A673 (cell line): ENCODE measurements around the gene DDX20. TPM values are rescaled to one million over a fixed set of nuclear protein-coding genes. Genes with fewer than 3 reads are reported as not detected.
A peak's percentile ranks its signal among the peaks of the same experiment; 100 is the strongest.

Experiments used
- BruUV-seq: library from RNA; stranded (reverse); fragments of 400-500 nt; replicated peaks from 2 replicates; lab custom pipeline; 2021; lab: Mats Ljungman, UMichigan
- CTCF ChIA-PET: fragments of 300-600 bp; sonication (Branson Sonifier 250); formaldehyde crosslinking; loops from one replicate; lab custom pipeline; 2022; ENCODE audit warnings: antibody characterized with exemption; lab: Charles Lee
- POLR2A ChIA-PET: fragments of 300-600 bp; sonication (Branson Sonifier 250); formaldehyde crosslinking; loops from one replicate; lab custom pipeline; 2022; ENCODE audit warnings: antibody characterized with exemption; ENCODE audit not compliant: low non-redundant PET; lab: Charles Lee
- DNase-seq: peaks from one replicate; pipeline ENCODE4 v3.0.0-alpha.2; 2015; ENCODE audit warnings: low spot score
- H3K27ac ChIP-seq: fragments of 200-600 bp; sonication (generic); 2 replicates; pipeline ENCODE4 v1.5.1; 2016; ENCODE audit warnings: mixed run types, low read depth, mild to moderate bottlenecking, mixed read lengths, antibody characterized with exemption, low read length; ENCODE audit not compliant: poor library complexity, severe bottlenecking
- H3K27me3 ChIP-seq: fragments of 200-600 bp; sonication (generic); replicated peaks from 2 replicates; pipeline ENCODE4 v1.6.1; 2017; ENCODE audit warnings: mixed run types, low read depth, mild to moderate bottlenecking, mixed read lengths, antibody characterized with exemption, low read length; ENCODE audit not compliant: insufficient read depth, poor library complexity
- H3K36me3 ChIP-seq: fragments of 200-600 bp; sonication (generic); 2 replicates; pipeline ENCODE4 v1.6.1; 2016; ENCODE audit warnings: mixed run types, mild to moderate bottlenecking, mixed read lengths, antibody characterized with exemption, low read length; ENCODE audit not compliant: insufficient read depth, poor library complexity, severe bottlenecking
- H3K4me1 ChIP-seq: fragments of 200-600 bp; sonication (generic); 2 replicates; pipeline ENCODE4 v1.6.1; 2017; ENCODE audit warnings: mixed run types, mild to moderate bottlenecking, mixed read lengths, antibody characterized with exemption, low read length; ENCODE audit not compliant: insufficient read depth, poor library complexity, severe bottlenecking
- H3K4me3 ChIP-seq: fragments of 200-600 bp; sonication (generic); 2 replicates; pipeline ENCODE4 v1.5.1; 2016; ENCODE audit warnings: low read depth, mixed run types, mild to moderate bottlenecking, mixed read lengths, low read length; ENCODE audit not compliant: poor library complexity, severe bottlenecking
- H3K9me3 ChIP-seq: fragments of 200-600 bp; sonication (generic); 2 replicates; pipeline ENCODE4 v1.6.1; 2016; ENCODE audit warnings: mixed run types, low read depth, mild to moderate bottlenecking, mixed read lengths, antibody characterized with exemption, low read length; ENCODE audit not compliant: poor library complexity, severe bottlenecking
- EZH2 ChIP-seq: fragments of 200-600 bp; sonication (generic); IDR thresholded peaks from 2 replicates; pipeline ENCODE4 v1.6.1; 2017; ENCODE audit warnings: borderline replicate concordance, low read depth, mild to moderate bottlenecking, mixed read lengths, antibody characterized with exemption, low read length; ENCODE audit not compliant: poor library complexity, severe bottlenecking
- intact Hi-C: fragments of 100-400 bp; cut with micrococcal nuclease; formaldehyde crosslinking; loops from one replicate; pipeline ENCODE4 v1.10.0; 2022; ENCODE audit not compliant: unreplicated experiment
- total RNA-seq: library from RNA; stranded (reverse); gene quantifications from 2 replicates; pipeline ENCODE4 v1.2.3, GENCODE V29; 2021
- TF ChIP-seq, protein P1 (sequence below): fragments of 300-800, 200-600 bp; sonication (generic); conservative IDR thresholded peaks from 2 replicates; pipeline ENCODE4 v1.5.1; 2017; ENCODE audit warnings: low read depth, mild to moderate bottlenecking, antibody characterized with exemption, low read length, moderate library complexity, mixed read lengths

The DDX20 gene
- total RNA-seq, 1 experiment from 2014 or later, result 26.1 TPM

- TF ChIP-seq, protein P1, sequence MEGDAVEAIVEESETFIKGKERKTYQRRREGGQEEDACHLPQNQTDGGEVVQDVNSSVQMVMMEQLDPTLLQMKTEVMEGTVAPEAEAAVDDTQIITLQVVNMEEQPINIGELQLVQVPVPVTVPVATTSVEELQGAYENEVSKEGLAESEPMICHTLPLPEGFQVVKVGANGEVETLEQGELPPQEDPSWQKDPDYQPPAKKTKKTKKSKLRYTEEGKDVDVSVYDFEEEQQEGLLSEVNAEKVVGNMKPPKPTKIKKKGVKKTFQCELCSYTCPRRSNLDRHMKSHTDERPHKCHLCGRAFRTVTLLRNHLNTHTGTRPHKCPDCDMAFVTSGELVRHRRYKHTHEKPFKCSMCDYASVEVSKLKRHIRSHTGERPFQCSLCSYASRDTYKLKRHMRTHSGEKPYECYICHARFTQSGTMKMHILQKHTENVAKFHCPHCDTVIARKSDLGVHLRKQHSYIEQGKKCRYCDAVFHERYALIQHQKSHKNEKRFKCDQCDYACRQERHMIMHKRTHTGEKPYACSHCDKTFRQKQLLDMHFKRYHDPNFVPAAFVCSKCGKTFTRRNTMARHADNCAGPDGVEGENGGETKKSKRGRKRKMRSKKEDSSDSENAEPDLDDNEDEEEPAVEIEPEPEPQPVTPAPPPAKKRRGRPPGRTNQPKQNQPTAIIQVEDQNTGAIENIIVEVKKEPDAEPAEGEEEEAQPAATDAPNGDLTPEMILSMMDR, result no peak
- TF ChIP-seq EZH2, result no peak
Observed at GRCh38 chr1:111732718-111733117, 23.0 kb upstream of the DDX20 start.

GRCh38 chr1:111733183-111733991 lies 22.3 kb upstream of the DDX20 start:
- intact Hi-C loops, result loop anchor here (1.0 kb wide), 1 partner anchor 13 kb away; no protein-coding TSS in a partner anchor
- Histone ChIP-seq H3K4me1 (peaks cover 46% of the 10 kb centered on the region), H3K4me3 (no peak overlapping the region), H3K9me3 (no peaks in the 10 kb centered on the region), H3K27ac (peak overlapping the region; percentile 8), H3K27me3 (no peaks in the 10 kb centered on the region), H3K36me3 (no peaks in the 10 kb centered on the region)
- CTCF ChIA-PET, result no interaction called here
- no TSS peak for BruUV-seq
- TF ChIP-seq, protein P1, result no peak
- no peak for TF ChIP-seq EZH2
- no peak for DNase-seq
- POLR2A ChIA-PET, result no interaction called here

More at GRCh38 chr1:111732718-111733117, 23.0 kb upstream of the DDX20 start:
- Histone ChIP-seq H3K9me3 (no peaks in the 10 kb centered on the region), H3K36me3 (no peaks in the 10 kb centered on the region), H3K4me1 (peaks cover 41% of the 10 kb centered on the region), H3K27me3 (no peaks in the 10 kb centered on the region), H3K4me3 (no peak overlapping the region), H3K27ac (no peak overlapping the region)
- CTCF ChIA-PET, result no interaction called here
- BruUV-seq, result no TSS peak
- intact Hi-C loops, result loop anchor here (1.0 kb wide), 1 partner anchor 12 kb away; no protein-coding TSS in a partner anchor
- POLR2A ChIA-PET, result no interaction called here
- DNase-seq, result no peak

- Histone ChIP-seq H3K9me3 (no peaks in the 10 kb centered on the region), H3K36me3 (no peaks in the 10 kb centered on the region), H3K4me3 (no peak overlapping the region), H3K4me1 (peaks cover 46% of the 10 kb centered on the region), H3K27me3 (no peaks in the 10 kb centered on the region), H3K27ac (peak overlapping the region; percentile 8)
- intact Hi-C loops, result loop anchor here (1.0 kb wide), 1 partner anchor 14 kb away; no protein-coding TSS in a partner anchor
- ChIA-PET CTCF (no interaction called here), POLR2A (no interaction called here)
- TF ChIP-seq, protein P1, result no peak
- DNase-seq, result no peak
- no TSS peak for BruUV-seq
Observed at GRCh38 chr1:111733992-111734341, 21.7 kb upstream of the DDX20 start.
